ENCODE results near the gene BMPR1B.
"Not testable (repeated sequence)": the region's sequence is repeated elsewhere in the genome, so short reads cannot be mapped to it uniquely, and the experiment has no call there.

The BMPR1B gene

DNA sequence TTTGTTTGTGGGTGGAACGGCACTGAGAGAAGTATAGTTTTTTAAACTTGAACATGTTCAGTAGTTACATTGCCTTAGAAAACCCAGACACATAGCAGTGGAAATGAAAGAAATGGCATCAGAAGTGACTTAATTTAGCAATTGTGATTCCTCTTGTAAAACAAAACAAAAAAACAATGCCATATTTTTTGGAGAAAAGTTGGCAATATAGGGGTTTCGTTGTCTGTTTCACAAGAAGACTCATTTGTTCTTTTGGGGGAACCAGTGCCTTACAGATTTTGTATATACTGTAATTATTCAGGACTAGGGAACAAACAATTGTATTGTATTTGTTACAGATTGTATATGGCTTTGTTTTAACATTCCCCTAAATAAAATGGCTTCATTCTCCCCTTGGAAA is 400.3 kb downstream of the BMPR1B start:
- DNase-seq: no peak

DNA sequence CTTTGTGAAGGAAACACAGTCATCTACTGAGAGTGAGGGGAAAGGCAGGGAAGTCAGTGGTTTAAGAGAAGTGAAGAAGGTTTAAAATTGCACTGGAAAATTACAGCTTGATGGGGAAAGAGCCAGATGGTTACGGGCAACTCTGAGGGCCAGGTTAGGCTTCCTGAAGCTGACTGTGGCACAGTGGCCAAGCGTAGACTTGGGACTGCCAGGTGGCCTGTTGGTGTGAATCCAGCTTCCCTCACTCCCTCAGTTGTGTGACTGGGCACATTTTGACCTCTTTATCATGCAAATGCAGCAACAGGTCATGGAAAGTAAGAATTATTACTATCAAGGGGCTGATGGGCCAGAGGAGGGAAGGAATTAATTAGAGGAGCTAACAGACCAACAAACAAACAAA is 400.9 kb downstream of the BMPR1B start:
- DNase-seq: no peak

DNA sequence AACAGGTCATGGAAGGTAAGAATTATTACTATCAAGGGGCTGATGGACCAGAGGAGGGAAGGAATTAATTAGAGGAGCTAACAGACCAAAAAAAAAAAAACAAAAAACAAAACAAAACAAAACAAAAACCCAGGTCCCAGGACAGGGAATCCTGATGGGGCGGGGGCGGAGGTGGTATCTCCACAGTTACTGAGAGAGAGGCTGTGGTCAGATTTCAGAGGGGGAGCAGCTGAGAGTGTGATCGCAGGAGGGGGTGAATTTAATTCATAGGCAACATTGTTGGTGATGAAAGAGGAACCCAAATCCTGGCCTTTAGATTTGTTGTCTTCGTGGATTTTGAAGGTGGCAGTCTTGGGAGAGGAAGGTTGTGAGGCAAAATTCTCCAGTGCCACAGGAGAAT is 401.6 kb downstream of the BMPR1B start:
- no peak for DNase-seq

DNA sequence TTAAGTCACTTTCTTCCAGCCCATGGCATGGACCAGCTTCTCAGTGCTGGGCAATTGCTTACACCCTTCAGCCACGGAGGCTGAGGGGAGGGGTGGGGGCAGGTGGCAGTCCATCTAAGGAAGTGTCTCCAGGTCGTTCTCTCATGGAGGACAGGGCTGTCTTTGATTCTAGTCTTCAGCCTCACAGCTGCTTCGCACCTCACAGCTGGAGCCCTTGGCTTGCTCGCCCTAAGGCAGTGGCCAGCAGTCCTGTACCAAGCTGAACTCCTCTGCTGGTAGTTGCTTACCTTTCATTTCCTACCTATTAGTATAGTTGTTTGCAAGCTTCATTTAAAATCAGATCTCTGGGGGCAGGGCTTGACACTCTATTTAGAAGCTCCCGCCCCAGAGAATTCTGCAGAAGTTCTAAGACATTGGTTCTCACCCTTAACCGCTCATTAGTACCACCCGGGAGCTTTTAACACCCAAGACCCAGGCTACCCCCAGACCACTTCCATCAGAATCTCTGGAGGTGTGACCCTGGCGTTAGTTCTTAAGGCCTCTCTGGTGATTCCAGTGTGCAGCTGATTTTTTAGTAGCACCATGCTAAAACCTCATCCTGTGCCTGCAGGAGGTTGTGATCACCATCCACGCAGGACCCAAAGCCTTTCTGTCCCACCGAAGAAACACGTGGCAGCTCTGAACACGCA is 404.2 kb downstream of the BMPR1B start:
- no peak for DNase-seq

DNA sequence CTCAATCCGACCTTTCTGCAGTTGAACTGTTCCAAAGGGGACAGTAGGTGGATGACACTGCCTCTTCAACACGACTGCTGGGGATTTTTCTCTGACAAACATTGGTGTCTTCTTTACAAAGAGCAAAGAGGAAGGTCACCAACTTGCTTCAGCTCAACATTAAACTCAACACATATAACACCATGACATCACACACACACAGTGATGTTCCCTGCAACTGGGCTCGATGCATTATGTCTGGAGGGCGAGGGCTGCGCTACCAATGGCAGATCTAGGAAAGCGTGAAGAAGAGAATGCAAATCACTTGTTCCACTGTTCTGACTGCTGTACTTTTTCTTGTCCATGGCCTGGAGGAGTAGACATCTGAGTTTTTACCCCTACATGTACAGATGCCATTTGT is 405.1 kb downstream of the BMPR1B start:
- DNase-seq: no peak

DNA sequence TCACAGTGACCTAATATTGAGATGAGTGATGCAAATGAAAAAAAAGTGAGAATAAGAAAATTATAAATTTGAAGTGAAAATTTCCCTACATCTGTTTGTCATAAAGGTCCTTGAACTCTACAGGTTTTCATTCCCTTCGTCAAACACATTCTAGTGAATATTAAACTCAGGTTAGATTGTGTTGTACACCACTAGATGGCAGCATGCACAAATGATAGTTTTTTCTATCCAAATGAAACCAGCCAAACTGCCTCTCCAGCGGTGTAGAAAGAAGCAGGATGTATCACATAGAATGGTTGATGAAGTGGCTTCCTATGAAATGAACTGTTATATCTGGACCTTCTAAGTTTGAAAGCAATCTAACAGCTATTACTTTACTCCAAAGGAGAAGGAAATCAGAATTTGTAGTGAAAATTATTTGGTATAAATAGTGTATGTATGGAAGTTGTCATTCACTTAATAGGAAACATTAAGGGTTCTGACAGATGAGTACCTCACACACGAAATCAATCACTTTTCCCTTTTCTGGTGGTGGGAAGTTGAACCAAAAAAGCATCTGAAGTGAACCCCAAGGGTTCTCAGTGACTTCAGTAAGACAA is 408.3 kb downstream of the BMPR1B start:
- no peak for DNase-seq

DNA sequence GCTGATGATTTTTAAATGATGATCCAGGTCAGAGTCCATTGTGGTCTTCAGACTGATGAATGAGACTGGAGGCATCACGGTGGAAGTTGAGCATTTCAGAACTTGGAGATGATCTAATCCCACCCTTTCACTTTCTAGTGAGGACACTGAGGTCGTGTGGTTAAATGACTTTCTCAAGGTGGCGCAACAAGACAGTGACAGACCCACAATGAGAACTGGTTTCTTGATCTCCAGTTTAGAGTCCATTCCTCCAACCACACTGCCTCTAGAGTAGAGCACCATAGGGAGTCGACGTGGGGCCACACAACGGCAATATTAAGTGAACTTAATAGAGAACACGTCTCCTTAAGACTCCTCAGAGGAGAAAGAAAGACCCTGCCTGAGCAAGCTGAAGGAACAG is 410.1 kb downstream of the BMPR1B start:
- no peak for DNase-seq

DNA sequence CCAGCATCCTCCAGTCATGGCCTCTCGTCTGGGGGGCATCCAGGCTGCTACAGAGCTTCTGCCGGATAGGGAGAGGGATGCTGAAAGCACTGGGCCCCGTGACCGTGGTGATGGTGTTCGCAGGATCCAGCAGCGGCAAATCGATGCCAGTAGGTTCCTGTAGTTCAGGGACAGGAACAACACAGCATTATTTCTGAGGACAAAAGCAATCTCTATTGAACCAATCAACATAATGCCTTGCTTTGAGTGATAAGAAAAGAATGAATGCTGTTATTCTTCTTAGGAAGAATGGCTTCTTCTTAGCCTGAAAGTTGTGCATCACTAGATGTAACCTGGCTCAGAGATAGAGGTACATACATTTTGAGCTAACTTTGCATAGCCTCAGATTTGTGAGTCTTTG is 412.4 kb downstream of the BMPR1B start:
- no peak for DNase-seq

DNA sequence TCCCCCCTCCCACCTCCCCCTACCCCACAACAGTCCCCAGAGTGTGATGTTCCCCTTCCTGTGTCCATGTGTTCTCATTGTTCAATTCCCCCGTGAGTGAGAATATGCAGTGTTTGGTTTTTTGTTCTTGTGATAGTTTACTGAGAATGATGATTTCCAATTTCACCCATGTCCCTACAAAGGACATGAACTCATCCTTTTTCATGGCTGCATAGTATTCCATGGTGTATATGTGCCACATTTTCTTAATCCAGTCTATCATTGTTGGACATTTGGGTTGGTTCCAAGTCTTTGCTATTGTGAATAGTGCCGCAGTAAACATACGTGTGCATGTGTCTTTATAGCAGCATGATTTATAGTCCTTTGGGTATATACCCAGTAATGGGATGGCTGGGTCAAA is 413.6 kb downstream of the BMPR1B start:
- DNase-seq: not testable (repeated sequence)

DNA sequence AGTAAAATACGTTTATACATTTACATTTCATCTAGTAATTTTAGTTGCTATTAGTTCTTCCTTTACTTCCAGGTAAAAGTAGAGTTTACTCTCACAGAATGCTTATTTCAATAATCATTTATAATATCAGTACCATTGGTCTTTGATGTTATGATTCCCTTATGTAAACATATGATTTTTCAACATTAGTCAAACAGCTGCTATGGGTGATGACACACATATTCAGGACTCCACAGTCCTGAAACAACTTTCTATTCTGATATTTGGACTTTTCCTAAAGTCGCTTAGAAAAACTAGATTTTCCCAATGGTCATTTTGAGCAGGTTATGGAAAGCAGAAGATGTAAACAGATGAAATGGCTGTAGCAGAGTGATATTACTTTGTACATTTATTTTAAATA is 421.2 kb downstream of the BMPR1B start:
- no peak for DNase-seq

DNA sequence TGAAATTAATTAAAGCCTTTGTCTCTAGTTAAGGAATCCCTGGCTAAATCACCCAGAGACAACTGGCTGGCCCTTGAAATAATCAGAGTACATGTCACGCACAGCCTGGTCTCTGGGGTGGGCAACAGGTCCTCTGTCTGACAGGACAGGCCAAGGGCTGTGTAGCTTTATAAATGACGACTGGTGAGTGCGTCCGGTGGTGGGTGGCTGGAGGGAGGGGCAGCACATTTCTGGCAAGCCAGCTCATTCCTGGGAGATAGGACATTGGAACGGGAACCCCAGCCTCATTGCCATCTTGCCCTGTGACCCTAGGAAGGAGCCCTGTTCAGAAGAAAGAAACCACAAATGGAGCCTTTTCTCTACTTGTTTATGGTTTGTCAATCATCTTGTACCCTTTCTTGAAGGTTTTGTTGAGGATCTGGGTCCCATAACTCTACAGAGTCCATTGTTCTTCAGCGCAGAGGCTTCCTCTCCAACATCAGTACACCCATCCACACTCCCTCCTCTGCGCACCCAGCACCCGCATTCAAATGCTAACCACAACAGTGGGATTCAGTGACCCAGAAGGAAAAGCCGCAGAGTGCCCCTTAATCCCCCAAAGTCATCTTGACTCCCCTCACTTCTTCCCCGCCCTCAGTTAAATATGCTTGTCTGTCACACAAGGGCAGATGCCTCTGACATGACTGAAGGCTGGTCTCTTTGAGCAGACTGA is 422.9 kb downstream of the BMPR1B start:
- no peak for DNase-seq

DNA sequence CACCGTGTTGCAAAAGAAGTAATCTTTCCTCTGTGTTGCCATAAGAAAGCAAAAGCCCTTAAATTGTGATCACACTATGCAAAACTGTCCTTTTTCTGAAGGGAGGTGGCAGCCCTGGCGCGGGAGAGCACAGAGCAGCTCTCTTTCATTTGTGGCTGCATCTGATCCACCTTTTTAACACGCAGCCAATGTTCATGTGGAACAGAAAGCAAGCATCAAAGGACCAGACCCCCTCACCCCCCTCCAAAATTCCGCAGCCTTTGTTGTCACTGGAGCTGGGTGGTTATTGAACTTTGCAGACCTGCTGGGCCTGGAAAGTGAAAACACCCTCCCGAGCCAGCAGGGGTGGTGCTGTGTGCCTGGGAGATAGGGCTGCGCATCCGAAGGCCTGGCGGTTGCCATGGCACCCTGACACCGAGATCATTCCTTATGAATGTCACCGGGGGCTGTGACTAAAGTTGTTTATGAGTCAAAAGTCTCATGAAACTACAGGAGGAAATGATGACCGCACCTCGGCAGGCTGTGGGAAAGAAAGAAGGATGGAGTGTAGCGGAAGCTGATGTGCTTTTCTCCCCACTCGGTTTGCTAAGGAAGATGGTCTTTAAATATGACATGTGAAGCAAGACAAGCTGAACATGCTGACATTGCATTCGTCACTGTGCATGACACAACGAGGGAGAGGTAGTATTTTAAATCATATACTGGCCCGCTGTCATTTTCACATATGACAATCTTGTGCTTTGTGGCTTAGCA is 423.7 kb downstream of the BMPR1B start:
- no peak for DNase-seq

DNA sequence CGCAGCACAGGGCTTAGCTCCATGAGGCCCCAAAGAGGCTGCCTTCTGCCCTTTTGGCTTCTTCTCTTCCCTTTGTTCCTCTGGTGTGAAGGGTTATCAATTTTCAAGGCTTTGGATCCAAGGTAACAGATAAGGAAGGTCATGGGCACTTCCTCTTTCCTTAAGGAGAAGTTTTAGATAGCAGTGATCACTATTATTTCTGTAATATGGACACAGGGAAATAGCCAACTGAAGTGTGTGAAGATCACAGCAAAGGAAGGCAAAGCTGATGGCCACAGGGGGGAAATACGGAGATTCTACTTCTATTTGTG is 424.2 kb downstream of the BMPR1B start:
- no peak for DNase-seq

DNA sequence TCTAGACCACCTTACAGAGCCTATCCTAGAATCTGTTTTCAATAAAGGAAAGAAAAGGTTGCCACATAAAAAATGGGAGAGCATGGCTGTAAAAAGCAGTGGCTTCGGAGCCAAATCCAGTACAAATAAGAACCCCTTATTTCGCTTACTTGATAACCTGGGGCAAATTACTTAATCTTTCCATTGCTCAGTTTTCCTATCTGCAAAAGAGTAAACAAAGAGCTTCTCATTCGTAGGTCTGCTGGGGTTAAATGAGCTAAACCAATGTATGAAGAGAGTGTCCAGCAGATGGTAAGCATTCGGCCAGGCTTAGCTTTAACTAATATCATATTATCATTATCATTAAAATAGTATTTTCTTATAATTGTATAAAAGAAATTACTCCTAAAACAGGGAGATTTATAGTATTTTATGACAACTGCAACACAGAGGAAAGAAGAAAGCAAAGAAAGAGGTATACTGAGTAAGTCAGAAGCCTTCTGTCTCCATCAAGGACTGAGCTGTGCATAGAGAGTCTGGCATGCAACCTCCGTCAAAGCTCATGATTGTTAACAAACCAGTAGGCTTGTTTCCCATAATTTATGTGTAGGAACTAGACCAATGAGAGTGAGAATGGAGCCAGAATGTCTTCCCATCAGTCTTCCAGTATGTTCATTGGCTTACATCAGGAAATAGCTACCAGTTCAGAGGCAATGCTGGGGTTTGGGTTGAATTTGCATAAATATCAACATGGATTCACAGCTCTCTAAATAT is 426.1 kb downstream of the BMPR1B start:
- DNase-seq: no peak

DNA sequence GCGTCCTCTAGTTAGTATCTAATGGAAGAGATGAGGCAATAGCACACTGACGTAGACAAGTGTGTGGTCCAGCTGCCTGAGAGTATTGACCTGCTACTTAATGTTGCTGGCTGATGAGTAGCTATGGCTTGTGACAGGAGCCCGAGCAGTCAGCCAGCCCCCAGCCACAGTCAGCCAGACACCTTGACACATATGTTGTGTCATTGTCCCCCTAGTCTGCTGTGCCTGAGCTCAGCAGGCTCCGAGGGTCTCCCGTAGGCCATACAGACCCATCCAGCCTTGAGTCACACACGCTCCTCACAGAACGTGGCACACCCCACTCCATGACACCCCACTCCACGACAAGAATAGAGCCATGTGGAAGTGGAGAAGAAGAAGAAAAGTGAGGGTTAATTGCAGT is 428.9 kb downstream of the BMPR1B start:
- no peak for DNase-seq

DNA sequence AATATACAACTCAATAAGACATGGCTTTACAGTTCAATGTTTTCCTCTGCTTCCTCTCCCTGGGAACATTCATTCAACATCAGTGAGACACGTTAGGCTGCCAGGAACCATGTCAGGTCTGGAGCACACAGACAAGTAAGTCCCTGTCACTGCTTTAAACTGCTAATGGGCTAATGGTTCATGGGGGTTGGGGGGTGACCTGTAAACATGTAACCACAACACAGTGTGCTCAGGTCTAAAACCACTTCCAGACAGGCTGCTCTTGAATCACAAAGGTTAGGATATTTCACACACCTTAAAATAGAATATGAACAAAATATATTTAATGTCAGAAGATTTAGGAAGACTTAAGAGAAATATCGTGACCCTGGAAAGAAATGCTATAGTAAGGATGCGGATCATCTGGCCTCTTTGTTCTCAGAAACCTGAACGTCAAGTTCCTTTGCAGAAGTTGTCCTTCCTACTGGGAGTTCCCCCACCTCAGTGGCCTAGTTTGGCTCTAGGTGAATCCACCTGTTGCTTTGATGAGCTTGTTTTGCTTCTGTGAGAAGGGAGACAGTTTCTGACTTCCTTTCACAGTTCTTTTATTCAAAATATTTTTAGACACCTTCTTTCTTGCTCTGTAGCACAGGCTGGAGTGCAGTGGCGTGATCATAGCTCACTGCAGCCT is 431.1 kb downstream of the BMPR1B start:
- DNase-seq: no peak

DNA sequence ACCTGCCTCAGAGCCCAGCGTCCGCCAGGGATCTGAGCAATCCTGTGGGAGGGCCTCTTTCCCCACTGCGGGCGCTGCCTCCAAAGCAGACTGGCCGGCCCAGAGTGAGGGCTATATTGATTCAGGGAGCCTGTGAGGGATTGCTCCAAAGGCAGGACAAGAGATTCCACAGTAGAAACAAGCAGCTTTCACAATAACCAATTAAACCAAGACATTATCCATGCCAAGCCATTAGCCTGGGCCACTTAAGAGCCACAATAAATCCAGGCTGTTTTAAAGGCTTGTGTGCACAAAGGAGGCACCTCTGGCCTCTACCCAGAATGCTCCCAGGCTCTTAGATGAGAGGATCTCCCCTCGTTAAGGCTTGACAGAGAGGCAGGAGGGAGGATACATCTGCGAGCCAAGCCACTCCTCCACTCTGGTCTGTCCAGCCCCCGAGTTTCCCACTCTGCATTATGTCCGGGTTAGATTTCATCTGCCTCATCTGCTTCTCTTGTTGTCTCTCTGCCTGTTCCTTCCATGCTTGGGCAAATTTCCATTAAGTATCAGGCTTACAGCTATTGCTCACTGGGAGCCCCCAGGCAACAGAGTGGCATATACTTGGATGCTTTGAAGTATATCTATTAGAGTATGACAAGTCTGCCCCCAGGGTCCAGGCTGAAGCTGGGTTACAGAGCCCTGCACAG is 433.1 kb downstream of the BMPR1B start:
- no peak for DNase-seq

DNA sequence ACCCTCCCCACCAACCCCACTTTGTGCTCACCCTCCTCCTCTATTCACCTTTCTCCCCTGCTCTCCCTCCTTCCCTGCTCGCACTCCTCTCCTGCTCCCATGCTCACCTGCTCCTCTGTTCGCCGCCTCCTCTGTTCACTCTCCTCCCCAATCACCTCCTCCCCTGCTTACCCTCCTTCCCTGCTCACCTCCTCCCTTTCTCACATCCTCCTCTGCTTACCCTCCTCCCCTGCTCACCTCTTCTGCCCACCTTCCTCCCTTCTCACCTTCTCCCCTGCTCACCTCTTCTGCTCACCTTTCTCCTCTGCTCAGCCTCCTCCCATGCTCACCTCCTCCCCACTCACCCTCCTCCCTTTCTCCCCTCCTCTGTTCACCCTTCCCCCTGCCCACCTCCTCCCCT is 433.8 kb downstream of the BMPR1B start:
- DNase-seq: no peak

DNA sequence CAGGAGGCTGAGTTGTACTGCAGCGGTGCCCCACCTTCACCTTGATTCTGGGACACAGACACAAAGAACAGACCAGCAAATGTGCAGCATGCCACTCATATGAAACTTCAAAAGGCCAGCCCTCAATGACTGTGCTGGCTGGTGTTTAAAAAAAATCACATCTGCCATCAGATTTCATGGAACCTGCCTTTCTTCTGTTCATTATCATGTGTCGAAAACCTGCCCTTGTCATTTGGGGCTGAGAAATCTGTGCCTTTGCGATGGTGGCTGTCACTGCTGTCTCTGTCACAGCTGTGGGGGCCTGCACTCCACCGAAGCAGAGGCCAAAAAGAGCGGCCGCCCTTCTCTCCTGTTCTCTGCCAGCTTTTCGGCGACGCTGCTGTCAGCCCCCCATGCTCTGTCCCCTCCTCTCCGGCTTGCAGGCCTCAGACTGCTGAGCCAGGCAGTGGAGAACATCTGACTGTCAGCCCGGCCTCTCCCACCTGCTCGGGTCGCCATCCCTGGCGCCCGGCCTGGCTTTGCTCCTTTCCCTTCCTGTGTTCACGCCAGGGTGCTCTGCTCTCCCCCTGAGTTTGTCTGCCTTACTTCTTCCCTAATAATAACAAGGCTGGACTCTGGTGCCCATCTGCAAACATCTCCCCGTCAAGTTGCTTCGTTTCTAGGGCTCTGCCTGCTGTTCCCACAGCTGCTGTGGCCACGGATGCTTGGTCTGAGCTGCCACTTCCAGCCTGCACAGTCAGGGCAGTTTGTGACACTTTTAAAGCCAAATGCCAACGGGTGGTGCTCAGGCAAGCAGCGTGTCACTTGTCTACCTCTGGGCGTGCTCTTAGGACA is 435.9 kb downstream of the BMPR1B start:
- DNase-seq: no peak

DNA sequence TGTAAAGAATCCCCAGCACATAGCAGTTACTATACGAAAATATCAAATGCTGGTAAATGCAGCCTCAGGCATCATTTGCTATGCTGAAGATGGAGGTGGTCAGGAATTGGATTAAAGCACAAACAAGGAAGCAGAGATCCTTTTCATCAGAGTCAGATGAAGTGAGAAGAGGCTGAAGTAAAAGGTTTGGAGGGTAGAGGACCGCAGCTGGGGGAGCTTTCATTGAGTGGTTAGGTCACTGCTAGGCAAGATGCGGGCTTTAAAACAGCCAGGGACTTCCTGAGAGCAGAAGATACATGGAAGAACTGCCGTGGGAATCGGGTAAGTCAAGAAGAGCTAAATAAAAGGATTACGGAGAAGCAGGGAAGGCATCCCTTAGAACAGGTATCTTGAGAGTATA is 439.6 kb downstream of the BMPR1B start:
- DNase-seq: no peak

DNA sequence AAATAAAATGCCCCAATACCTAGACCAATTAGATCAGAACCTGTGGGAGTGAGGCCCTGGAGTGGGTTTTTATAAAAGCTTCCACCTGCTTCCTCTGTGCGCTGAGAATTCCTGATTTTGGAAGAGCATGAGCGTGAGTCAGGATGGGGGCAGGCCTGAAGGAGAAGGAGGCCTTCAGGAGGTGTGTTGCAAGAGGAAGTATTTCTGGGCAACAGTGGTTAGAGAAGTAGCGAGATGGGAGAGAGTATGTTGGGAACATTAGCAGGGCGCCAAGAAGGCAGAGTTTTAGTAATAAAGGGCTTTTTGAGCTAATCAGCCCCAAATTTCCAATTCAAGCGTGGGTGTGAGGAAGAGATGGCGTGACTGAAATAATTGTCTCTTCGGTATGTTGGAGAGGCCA is 441.2 kb downstream of the BMPR1B start:
- DNase-seq: no peak

Measured in SHP77 treated with DMSO at 0.1 percent for 48 hours (cell line).